Activated CD8-positive, alpha-beta memory T cell treated with anti-CD3 and anti-CD28 coated beads for 36 hours (primary cell): ENCODE data around the gene LZTS3. TPM values are rescaled to one million over a fixed set of nuclear protein-coding genes. Genes with fewer than 3 reads are reported as not detected.
"Not testable (repeated sequence)": the region's sequence is repeated elsewhere in the genome, so short reads cannot be mapped to it uniquely, and the experiment has no call there.

Experiments
- CTCF ChIA-PET: fragments of 350-600 bp; sonication (Branson Sonifier 250); formaldehyde crosslinking; loops from one replicate; lab custom pipeline; 2021; ENCODE audit warnings: antibody characterized with exemption; lab: Charles Lee
- POLR2A ChIA-PET: fragments of 350-600 bp; sonication (Branson Sonifier 250); formaldehyde crosslinking; loops from one replicate; lab custom pipeline; 2021; ENCODE audit warnings: antibody characterized with exemption; lab: Charles Lee
- total RNA-seq, 2 experiments: library from RNA; stranded (reverse); gene quantifications; one replicate each; pipeline ENCODE4 v1.2.3, GENCODE V29; 2021

LZTS3 gene
- total RNA-seq, result under 1 TPM; 0.89 to 0.96 TPM

DNA sequence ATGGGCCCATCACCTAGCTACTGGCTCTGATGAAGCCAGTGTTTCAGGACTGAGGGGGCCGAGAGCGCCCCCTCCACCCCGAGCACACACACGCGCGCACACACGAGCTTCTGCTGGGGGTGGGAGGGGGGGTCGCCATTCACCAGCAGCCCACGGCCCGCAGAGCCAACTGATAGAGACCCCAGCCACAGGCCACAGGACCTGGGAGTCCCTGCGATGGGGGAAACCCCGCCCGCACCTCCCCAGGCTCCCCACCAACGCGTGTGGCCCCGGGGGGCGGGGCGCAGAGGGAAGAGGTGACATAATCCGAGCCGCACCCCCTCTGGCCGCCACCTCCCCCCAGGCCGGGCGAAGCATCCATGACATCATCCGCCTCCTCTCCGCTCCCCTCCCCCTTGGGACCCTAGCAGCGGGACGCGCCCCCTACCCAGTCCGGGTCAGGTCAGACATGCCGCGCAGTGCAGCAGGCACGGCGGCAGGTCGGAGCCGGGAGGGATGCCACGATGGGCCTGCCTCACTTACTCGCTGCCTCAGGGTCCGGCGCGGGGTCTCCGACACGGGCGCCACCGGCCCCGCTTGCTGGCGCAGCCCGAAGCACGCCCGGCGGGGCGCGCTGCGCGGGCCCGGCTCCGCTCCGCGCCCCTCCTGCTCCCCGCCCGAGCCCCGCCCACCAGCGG lies at the start of gene LZTS3:
Gene LZTS3, minus strand, starts transcription at position 617 of the 677 bp plus-strand sequence. CDS start 6,386 bp downstream, outside the sequence.
- ChIA-PET CTCF (no interaction called here), POLR2A (interaction anchor here (0.6 kb wide), 1 partner anchor 720 kb away, joined by 6 read pairs; no protein-coding TSS in a partner anchor)

DNA sequence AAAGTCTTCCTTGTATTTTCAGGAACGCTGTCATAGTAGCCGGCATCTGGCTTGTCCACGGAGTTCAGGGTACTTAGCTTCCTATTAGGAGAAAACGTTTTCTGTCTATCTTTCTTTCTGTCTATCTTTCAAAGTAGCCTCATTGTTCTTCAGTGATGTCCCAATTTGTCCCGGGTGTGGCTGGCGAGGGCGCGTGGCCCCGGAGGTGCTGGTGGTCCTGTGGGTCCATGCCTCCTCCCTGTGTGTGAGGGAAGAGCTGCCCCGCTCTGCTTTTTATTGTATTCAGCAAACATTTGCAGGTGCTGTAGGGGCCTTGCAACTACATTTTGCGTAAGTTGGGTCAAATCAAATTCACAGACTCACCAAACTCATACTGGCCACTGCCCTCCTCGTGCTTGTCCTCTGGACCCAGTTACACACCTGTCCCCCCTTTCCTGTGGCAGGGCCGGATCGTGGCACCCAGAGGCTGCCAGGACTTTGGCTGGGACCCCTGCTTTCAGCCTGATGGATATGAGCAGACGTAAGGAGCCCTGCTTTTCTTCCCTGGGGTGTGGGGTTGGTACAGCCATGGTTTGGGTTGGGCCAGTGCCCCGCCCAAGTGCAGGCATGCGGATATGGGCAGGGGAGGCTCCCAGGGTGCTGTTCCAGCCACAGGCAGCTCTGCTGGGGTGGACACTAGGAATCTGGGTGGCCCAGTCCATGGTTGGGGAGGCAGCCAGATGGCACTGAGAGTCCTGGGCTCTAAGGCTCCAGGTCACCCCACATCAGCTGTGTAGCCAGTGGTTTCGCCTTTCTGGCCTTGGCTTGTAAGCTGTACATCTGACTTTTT lies 48.3 kb upstream of the LZTS3 start:
- POLR2A ChIA-PET, result interaction anchor here (0.7 kb wide), 1 partner anchor 79 kb away, joined by 7 read pairs; no protein-coding TSS in a partner anchor
- CTCF ChIA-PET, result interaction anchor here (0.6 to 1.2 kb wide), 2 partner anchors 11 to 85 kb away, joined by 3 to 4 read pairs; no protein-coding TSS in a partner anchor

DNA sequence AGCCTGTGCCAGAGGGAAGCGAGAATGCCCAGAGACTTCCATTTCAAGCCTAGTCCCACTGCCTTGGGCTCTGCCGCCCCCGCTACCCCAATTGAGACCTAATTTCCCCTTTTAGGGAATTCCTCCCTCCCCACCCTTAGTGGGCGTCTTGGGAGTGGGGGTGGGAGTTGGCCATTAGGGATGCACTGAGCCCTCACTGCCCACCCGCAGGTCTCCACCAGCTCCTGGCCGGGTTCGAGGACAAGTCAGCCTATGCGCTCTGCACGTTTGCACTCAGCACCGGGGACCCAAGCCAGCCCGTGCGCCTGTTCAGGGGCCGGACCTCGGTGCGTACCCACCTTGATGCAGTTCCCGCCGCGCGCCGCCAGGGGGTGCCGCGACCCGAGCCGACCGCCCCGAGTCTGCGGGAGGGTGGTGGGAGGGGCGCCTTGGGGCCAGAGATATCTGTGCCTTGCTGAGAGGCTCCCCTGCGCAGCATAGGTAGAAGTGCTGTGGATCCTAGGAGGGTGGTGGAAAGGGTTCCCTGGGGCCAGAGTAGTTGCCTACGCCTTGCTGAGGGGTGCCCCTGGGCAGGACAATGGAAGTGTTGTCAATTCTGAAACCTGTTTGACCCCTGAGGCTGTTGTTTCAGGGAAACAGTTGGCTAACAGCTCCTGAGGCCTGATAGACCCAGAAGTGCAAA lies 45.1 kb upstream of the LZTS3 start:
- POLR2A ChIA-PET, result interaction anchor here (0.6 to 0.7 kb wide), 2 partner anchors 99 to 387 kb away, joined by 3 to 5 read pairs; no protein-coding TSS in a partner anchor
- CTCF ChIA-PET, result interaction anchor here (0.6 to 2.7 kb wide), 15 partner anchors 9 to 660 kb away, joined by 3 to 12 read pairs (median 3); partner anchors contain the start of genes ITPA and SLC4A11

DNA sequence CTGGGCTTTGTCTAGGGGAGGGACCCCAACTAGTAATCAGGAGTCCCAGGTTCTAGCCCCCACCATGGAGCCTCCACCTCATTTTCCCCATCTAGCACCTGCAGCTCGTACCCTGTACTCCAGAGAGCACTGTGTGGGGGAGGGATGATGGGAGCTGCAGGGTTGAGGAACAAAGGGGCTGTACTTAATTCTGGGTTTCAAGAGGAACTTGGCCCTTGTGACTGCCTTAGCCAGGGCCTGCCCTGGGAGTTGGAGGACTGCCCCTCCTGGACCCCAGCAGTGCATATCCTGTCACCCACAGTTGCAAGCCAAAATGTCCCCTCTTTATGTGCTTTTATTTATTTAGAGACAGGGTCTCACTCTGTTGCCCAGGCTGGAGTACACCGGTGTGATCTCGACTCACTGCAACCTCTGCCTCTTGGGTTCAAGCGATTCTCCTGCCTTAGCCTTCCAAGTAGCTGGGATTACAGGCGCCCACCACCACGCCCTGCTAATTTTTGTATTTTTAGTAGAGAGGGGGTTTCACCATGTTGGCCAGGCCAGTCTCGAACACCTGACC lies 42.1 kb upstream of the LZTS3 start:
- CTCF ChIA-PET, POLR2A ChIA-PET: not testable (repeated sequence)

DNA sequence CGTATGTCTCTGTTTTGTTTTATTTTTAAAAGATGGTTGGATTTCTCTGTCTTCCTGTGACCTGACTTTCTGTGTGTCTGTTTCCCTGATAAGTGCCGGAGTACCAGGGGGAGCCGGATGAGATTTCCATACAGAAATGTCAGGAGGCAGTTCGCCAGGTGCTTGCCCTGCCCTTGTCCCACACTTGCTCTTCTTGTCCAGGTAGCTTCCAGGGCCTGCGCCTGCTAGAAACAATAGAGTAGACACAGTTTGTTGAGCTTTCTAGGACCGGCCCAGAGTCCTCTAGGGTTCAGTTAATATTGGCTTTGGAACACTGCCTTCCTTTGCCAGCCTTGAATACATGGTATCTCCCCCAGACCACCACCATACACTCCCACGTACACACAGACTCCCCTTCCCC lies 39.9 kb upstream of the LZTS3 start:
- POLR2A ChIA-PET, result interaction anchor here (0.5 kb wide), 1 partner anchor 663 kb away, joined by 3 read pairs; no protein-coding TSS in a partner anchor
- CTCF ChIA-PET, result no interaction called here

DNA sequence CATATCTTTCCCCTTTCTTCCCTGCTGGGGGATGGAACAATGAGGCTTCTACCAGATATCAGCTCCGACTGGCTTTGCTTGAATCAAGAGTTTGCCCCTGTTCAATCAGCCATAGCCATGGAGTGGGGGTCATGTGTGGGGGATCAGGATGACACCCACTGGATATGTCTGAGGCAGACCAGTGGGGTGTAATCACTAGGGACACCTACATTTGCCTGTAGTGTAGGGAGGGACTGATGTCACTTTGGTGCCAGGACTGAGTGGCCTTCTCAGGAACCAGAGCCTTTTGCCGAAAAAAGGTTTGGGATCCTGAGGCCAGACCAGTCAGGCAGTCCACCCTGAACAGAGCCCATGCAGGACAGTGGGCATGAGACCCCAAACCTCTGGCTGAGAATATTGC lies 37.0 kb upstream of the LZTS3 start:
- CTCF ChIA-PET, result interaction anchor here (0.7 to 2.1 kb wide), 3 partner anchors 8 to 157 kb away, joined by 3 to 10 read pairs (median 4); no protein-coding TSS in a partner anchor
- POLR2A ChIA-PET, result interaction anchor here (0.6 to 1.1 kb wide), 2 partner anchors 65 to 719 kb away, joined by 3 to 9 read pairs; no protein-coding TSS in a partner anchor

DNA sequence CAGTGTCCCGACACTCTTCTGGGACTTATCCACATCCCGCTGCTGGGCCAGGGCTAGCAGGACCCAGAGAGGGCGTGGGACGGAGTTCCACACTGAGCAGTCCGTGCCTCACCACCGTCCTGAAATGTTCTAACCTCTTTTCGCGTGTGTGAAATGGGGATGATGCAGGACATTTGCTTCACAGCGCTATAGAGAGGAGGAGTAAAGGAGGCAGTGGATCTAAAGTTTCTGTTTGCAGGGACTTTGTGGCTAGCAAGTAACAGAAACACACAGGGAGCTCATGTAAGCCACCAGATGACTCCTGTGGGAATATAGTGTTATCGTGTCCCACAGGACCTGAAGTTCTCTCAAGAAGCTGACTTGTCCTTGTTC lies 36.6 kb upstream of the LZTS3 start:
- POLR2A ChIA-PET, result interaction anchor here (0.6 to 1.2 kb wide), 3 partner anchors 12 to 719 kb away, joined by 3 to 9 read pairs (median 5); no protein-coding TSS in a partner anchor

DNA sequence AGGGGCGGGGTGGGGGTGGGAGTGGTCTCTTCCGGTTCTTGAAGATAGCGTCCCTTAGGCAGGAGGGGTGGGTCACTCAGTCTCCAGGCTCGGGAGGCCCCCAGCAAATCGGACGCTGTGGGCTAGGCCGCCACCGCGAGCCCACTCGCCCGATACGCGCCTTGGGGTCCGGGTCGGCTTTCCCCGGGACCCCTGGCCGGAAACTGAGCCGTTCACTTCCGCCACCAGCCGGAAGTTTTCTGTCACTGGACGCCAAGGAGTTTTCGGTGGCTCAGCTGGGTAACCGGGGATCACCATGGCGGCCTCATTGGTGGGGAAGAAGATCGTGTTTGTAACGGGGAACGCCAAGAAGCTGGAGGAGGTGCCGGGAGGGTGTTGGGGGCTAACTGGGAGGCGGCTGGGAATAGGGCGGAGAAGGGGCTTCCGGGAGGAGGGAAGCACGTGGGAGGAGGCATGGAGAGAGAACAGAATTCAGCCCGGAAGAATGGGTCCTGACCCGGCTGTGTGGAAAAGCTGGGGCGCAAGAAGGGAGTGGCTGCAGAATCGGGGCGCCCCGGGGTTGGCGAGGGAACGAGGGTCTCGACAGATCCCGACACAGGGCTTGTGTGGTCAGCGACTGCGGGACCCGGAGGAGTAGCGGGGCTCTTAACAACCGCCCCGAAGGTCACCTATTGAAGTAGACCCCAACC lies 36.1 kb upstream of the LZTS3 start, which contains the start of gene ITPA:
Gene ITPA, plus strand, starts transcription at position 242 of the 689 bp plus-strand sequence. Its CDS starts 54 bp downstream, at position 296.
- CTCF ChIA-PET, result interaction anchor here (0.8 to 2.1 kb wide), 2 partner anchors 9 to 11 kb away, joined by 4 to 10 read pairs; no protein-coding TSS in a partner anchor
- POLR2A ChIA-PET, result interaction anchor here (1.2 kb wide), 1 partner anchor 12 kb away, joined by 5 read pairs; no protein-coding TSS in a partner anchor

More for the DNA sequence above, 36.6 kb upstream of the LZTS3 start:
- CTCF ChIA-PET, result interaction anchor here (1.2 to 2.1 kb wide), 2 partner anchors 8 to 11 kb away, joined by 4 to 10 read pairs; no protein-coding TSS in a partner anchor

DNA sequence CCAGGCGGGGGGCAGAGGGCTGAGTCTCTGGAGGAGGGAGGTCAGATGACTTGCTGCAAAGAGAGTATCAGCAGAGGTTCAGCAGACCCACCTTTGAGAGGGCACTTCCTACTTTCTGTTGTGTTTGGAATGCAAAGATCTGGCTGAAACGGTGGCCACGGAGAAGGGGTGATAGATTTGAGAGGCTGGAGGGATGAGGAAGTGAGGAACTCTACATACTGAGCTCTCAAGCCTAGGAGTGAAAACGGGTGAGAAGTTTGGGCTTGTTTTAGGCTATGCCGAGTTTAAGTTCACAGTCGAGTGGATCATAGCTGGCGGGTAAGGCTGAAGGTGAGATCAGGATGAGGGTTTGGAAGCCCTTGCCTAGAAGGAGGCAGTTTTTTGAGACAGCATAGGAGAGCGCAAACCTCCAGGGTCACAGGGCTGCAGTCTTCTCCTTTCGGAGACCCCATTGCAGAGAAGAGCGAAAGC lies 35.5 kb upstream of the LZTS3 start:
- ChIA-PET CTCF (interaction anchor here (0.8 to 2.1 kb wide), 2 partner anchors 9 to 10 kb away, joined by 4 to 10 read pairs; no protein-coding TSS in a partner anchor), POLR2A (interaction anchor here (1.2 kb wide), 1 partner anchor 11 kb away, joined by 5 read pairs; no protein-coding TSS in a partner anchor)

DNA sequence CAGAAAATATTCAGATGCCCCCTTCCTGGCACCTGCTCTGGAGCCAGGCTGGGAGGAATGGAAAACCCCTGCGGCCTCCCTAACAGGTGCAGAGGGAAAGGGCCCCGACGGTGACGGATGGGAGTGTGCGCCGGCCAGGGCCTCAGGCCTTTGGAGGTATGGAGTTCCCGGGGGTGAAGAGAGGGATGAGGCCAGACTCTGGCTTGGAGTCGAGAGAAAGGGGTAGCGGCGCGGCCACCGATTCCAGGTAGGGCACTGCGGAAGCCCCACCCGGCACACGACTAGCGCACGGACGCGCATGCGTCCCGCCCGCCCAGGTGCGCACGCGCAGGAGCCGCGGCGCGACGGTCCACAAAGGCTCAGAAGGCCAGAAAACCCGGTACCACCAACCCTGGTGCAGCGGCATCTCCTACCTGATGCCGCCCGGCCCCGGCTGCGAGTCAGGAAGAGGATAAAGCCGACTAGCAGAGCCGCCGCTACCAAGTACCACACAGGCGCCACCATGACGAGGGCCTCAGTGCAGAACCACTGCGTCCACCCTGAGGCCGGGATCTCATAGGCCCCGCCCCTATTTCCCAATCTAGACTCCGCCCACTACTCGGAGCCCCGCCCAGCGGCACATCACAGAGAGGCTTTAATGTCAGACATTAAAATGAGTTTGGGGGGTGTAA lies 30.9 kb upstream of the LZTS3 start, which contains the start of gene DDRGK1:
Gene DDRGK1, minus strand, starts transcription at position 559 of the 671 bp plus-strand sequence. Its CDS starts 55 bp downstream, at position 504.
- ChIA-PET POLR2A (interaction anchor here (1.3 to 1.8 kb wide), 4 partner anchors 11 to 157 kb away, joined by 3 to 9 read pairs (median 4); partner anchors contain the start of genes FASTKD5 and UBOX5), CTCF (interaction anchor here (0.8 to 1.6 kb wide), 2 partner anchors 14 to 150 kb away, joined by 3 to 5 read pairs; no protein-coding TSS in a partner anchor)

DNA sequence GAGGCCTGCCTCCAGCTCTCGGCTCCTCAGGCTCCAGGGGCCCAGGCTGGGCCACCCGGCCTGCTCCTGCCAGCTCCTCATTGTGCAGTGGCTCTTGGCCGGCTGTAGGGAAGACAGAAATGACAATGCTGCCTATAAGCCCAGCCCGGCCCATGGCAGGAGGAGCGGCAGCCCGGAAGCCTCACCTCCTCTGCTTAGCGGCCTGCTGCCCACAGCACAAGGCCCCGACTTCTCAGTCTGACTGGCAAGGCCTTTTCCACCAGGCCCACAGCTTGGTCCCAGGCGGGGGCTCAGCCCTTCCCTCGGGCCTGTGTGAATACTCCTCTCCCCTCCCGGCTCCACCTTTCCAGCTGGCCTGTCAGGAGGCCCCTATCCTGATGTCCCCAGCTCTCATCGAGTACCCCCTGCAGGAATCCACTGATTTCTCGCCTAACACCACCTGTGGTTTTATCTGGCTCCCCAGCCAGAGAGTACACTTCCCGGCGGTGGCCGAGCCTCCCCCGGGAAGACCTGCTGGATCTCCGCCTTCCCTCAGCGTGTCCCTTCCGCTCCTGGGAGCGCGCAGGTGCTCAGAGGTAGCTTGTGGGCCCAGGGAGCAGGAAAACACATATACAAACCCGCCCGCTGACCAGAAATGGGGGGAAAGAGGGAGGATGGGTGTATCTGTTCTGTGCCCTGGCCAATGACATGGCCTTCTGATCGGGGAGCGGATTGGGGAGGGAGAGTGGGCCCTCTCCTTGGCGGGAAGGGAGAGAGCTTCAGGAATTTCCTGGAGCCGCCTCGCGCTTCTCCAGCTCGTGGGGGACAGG lies 30.2 kb upstream of the LZTS3 start:
- CTCF ChIA-PET, result interaction anchor here (0.8 to 1.6 kb wide), 5 partner anchors 15 to 508 kb away, joined by 3 to 5 read pairs (median 3); no protein-coding TSS in a partner anchor
- POLR2A ChIA-PET, result interaction anchor here (1.3 to 1.8 kb wide), 5 partner anchors 10 to 157 kb away, joined by 3 to 9 read pairs (median 4); partner anchors contain the start of genes FASTKD5 and UBOX5

DNA sequence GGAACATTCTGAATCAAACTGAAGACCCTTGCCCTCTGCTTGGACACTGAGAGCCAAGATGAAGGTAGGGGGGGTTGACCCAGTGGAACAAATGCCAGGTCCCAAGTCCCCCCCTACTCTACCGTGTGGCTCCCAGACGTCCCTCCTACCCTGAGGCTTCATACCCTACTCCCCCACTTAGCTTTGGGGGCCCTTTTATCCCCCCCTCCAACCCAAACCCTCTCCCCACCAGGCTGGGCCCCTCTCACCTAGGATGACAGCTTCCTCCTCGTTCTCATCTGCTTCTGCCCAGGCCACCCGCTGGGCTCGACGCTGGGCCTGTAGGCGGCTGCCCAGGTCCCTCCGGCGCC lies 29.6 kb upstream of the LZTS3 start:
- POLR2A ChIA-PET, result interaction anchor here (1.3 to 1.8 kb wide), 5 partner anchors 9 to 156 kb away, joined by 3 to 9 read pairs (median 4); partner anchors contain the start of genes FASTKD5 and UBOX5
- CTCF ChIA-PET, result interaction anchor here (1.1 to 1.6 kb wide), 4 partner anchors 16 to 508 kb away, joined by 3 to 5 read pairs (median 3); no protein-coding TSS in a partner anchor

DNA sequence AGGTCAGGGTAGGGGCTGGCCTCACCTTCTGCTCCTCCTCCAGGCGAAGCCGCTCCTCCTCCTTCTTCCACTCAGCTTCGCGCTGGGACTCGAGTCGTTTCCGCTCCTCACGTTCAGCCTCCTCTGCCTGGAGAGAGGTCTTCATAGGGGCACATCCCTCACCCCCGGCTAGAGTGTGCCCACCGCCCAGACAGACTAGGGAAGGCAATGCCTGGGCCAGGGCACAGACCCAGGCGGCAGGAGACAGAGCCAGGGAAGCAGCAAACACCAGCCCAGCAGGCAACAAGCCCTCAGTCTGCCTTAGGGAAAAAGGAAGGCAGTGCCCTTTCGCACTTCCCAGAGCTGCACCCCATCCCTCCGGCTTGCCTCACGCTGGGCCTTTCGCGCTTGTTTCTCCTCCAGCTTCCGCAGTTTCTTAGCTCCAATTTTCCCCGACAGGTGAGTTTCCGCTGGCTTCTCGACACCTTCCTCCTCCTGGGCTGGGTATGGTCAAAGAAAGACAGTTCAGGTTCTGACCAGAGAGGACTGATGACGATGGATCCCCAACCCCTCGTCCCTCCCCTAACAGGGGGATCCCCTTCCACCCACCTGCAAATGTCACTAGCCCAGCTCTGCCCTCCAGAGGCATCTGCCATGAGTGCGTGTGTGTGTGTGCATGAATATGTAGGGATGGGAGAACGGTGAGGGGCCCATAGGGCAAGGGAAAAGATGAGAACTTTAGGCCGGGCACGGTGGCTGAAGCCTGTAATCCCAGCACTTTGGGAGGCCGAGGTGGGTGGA lies 26.8 kb upstream of the LZTS3 start:
- POLR2A ChIA-PET, result no interaction called here

DNA sequence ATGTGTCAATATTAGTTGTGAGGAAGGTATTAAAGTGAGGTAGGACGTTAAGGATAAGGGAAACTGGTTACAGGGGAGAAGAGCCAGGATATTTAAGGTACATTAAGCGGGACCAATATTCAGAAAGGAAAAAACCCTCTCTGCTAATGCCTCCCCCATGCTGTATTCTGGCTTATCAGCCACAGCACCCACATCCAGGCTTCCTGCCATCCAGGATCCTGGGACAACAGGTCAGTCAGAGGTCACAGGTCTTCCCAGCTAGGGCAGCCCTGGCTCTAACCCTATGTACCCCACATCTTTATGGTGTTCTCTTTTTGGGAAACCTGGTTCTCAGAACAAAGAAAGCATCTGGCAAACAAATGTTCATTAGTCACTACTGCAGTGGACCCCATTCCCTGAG lies 25.9 kb upstream of the LZTS3 start:
- ChIA-PET CTCF (interaction anchor here (1.0 kb wide), 1 partner anchor 10 kb away, joined by 4 read pairs; no protein-coding TSS in a partner anchor), POLR2A (no interaction called here)

More for the DNA sequence above, 26.8 kb upstream of the LZTS3 start:
- CTCF ChIA-PET, result interaction anchor here (0.7 kb wide), 1 partner anchor 72 kb away, joined by 3 read pairs; no protein-coding TSS in a partner anchor
